Measurements from ENCODE around the gene PRPF39. TPM values are rescaled to one million over a fixed set of nuclear protein-coding genes. Genes with fewer than 3 reads are reported as not detected.

PRPF39 gene
- total and polyA plus RNA-seq, 2 of the 4 experiments (the other 2 are of a cell fraction) = 18.1 to 29.6 TPM

- no CpG with 5 or more reads among the region's 4 CpGs for WGBS, 2 experiments (ENCODE audit: extremely low coverage in 2 of 2, insufficient read length in 1 of 2)
- peak overlapping the region; percentile 78 for H3K4me2 ChIP-seq (ENCODE audit: low read depth, low read length)
- peaks cover 56% of the 10 kb centered on the region for H4K20me1 ChIP-seq (ENCODE audit: insufficient read depth, low read length)
- no peak overlapping the region; the same call in 1 of the 2 replicates for H3K14ac ChIP-seq (replicated peaks; ENCODE audit: low read depth, low read length)
- no peak overlapping the region for H4K5ac ChIP-seq (ENCODE audit: low read depth, low read length)
- ChIA-PET CTCF (no interaction called here), POLR2A (ENCODE audit: unreplicated experiment) (no interaction called here)
- peak overlapping the region; percentile 72; the same call in 1 of the 2 replicates for H3K9ac ChIP-seq (ENCODE audit: low read depth, low read length)
- H4K8ac ChIP-seq (ENCODE audit: low read depth in 2 of 2, low read length in 2 of 2) = no peak overlapping the region
- H3K27ac ChIP-seq (ENCODE audit: insufficient read depth, low read length) = no peak overlapping the region
- DNase-seq = peak; percentile 46
- no TSS peak for BruUV-seq (replicated peaks)
- dilution Hi-C loops (cut with HindIII; ENCODE audit: low sequenced_read_pairs, unreplicated experiment) (no loop called here), intact Hi-C loops (cut with micrococcal nuclease) (loop anchor here (1.0 to 5.0 kb wide), 4 partner anchors 123 to 182 kb away; partner anchors contain the start of genes KLHL28, MIS18BP1 and TOGARAM1), in situ Hi-C loops (cut with MboI; ENCODE audit: low sequenced_read_pairs) (no loop called here)
- H3K36me3 ChIP-seq (ENCODE audit: control insufficient read depth, insufficient read depth, low read length) = no peaks in the 10 kb centered on the region
- no peak overlapping the region for H2BK15ac ChIP-seq (ENCODE audit: low read depth, low read length)
- peaks cover 4 to 25% of the 10 kb centered on the region in 2 experiments; a peak in 2 of 4 replicates for H3K79me1 ChIP-seq (ENCODE audit: low read depth in 1 of 2, low read length in 2 of 2)
- H3K18ac ChIP-seq (ENCODE audit: low read depth, low read length) = no peak overlapping the region
- H3K4me3 ChIP-seq (ENCODE audit: insufficient read depth, low read depth, low read length) = peak overlapping the region; percentile 70
- 0 out of 2 replicates have a peak overlapping the region, but pooled peaks have one; percentile 1 for H3K23ac ChIP-seq (ENCODE audit: low read depth, low read length)
- peak overlapping the region; percentile 90; the same call in 1 of the 2 replicates for H3K56ac ChIP-seq (ENCODE audit: extremely low read depth, insufficient read depth, low read length)
- H3K27me3 ChIP-seq (ENCODE audit: control insufficient read depth, insufficient read depth, low read length) = no peaks in the 10 kb centered on the region
- H2AK5ac ChIP-seq (ENCODE audit: low read depth, low read length) = no peak overlapping the region
- H3K4me1 ChIP-seq (ENCODE audit: control insufficient read depth, insufficient read depth, low read length) = peaks cover 2% of the 10 kb centered on the region; the same call in 1 of the 2 replicates
- TF ChIP-seq MAFK (IDR thresholded peaks at IDR 0.05; ENCODE audit: low read depth, low read length) = peak; percentile 17; the same call in 1 of the 2 replicates
- no peak for TF ChIP-seq ELK1 (IDR thresholded peaks at IDR 0.05; ENCODE audit: borderline replicate concordance, low read depth, low read length)
- no peak overlapping the region for H2AK9ac ChIP-seq (replicated peaks; ENCODE audit: low read depth, low read length, poor library complexity)
- no peak overlapping the region for H3K4ac ChIP-seq (ENCODE audit: low read depth, low read length)
- no peak overlapping the region for H4K91ac ChIP-seq (ENCODE audit: insufficient read depth, low read depth, low read length)
- no peak overlapping the region for H2BK20ac ChIP-seq (ENCODE audit: low read depth, low read length)
- H3K9me1 ChIP-seq (ENCODE audit: insufficient read depth, low read length) = peaks cover 6% of the 10 kb centered on the region
- H2BK5ac ChIP-seq (ENCODE audit: low read depth, low read length, poor library complexity, severe bottlenecking) = peak overlapping the region; percentile 32
- no peak for ATAC-seq (ENCODE audit: low read depth)
- no peaks in the 10 kb centered on the region for H3K9me3 ChIP-seq (ENCODE audit: control insufficient read depth, insufficient read depth, low read length)
- no peak overlapping the region for H2AFZ ChIP-seq (replicated peaks; ENCODE audit: low read length, poor library complexity)
- no peak overlapping the region for H2BK120ac ChIP-seq (ENCODE audit: low read depth, low read length)
These were observed 1.0 kb downstream of the PRPF39 start for GRCh38 chr14:45084946-45085346.
